Measurements from ENCODE around the gene IL17RD. TPM values are rescaled to one million over a fixed set of nuclear protein-coding genes. Genes with fewer than 3 reads are reported as not detected.
"Not testable (repeated sequence)": the region's sequence is repeated elsewhere in the genome, so short reads cannot be mapped to it uniquely, and the experiment has no call there.

Gene IL17RD
- polyA plus RNA-seq, 1 donor, result 66.6 TPM

DNA sequence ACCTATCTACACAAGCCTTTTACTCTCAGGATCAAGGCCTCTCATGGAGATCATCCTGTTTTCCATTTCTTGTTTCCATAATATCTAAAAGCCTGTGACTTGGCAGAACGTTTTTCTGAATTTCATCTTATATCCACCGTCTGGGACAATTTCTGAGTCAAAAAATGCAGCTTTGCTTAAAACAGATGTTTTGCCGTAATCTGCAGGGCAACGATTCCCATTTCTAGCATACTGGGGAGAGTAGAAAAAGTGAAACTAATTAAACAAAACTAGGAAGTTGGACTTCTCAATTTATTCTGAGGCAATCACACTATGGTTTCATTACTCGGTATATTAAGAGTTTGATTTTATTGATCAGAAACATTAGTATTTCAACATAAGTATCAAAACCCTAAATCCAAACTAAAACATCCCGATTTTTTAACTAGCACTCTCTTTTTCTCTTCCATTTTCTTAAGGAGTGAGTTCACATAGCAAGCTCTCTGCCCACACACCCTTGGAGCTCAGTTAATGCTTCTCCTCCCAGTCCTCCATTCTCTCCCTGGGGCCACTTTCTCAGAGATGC lies 71.1 kb downstream of the IL17RD start:
- no peak for DNase-seq

DNA sequence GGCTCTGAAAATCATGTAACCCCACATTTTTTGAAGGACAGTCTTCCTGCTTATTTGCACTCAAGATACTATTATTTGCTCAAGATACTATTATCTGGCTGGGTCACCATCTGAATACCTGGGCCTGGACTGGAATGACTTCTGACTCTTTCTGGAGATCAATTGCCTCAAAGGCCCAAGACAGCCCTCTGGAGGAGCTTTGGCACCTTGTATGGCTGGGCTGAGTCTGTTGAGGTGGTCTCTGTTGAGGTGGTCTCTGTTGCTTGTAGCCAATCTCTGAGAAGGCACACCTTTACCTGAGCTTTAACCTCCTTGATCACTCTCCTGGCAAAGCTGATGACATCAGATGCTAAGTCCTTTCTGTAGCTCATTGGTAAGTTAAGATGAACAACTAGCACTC lies 71.7 kb downstream of the IL17RD start:
- no peak for DNase-seq

- no peak for DNase-seq
Measured at GRCh38 chr3:57091521-57092273, 73.5 kb downstream of the IL17RD start.

DNA sequence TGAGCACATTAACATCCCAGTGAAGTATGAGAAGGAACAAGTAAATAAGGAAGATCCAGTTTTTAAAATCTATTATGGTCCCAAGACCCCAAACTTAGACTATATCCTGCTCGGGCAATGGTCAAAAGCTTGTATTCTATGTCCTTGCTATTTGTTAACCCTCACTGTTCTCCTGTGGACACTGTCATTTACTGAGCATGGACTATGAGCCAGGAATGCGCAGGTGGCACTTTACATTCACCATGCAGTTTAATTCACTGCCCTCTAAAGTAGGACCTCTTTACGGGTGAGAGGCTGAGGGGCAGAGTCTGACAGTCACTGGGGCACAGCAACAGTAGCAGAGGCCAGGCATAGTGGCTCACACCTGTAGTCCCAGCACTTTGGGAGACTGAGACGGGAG lies 76.1 kb downstream of the IL17RD start:
- no peak for DNase-seq

DNA sequence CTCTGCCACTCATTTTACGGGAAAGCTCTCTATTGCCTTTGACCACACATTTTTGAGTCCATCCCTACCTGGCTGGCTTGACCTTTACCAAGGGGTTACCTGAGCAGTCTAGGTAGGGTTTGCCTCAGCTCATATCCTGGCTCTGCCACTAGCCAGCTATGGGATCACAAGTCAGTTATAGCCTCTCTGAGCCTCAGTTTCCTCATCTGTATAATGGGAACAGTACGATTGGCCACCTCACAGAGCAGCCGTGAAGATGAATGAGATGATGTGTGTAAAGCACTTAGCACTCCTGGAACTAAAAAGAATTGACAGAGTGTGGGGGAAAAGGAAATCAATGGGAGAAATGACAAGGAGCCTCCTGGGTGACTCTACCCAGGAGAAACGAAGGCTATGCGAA lies 76.7 kb downstream of the IL17RD start:
- no peak for DNase-seq

DNA sequence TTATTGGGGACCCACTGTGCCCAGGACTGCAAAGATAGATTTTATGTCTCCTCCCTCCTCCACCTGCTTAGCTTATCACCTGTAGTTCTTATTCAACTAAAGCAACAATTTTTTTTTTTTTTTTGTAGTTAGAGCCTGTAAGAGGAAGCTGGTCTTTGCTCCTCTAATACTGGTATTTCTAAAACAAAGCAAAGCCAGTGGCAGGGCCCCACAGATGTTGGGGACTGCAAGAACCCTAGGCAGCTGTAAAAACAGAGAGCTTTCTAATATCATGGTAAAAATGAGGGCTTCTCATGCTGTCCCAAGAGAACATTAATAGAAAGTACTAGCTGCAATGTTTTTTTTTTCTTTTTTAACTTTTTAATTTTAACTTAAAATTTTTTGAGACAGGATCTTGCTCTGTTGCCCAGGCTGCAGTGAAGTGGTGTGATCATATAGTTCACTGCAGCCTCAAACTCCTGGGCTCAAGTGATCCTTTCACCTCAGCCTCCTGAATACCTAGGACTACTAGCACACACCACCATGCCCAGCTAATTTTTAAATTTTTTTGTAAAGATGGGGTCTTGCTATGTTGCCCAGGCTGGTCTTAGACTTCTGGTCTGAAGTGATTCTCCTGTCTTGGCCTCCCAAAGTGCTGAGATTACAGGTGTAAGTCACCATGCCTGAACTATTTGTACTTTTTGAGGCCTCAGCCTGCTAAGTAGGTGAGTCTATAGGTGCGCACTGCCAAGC lies 77.6 kb downstream of the IL17RD start:
- DNase-seq, result no peak

DNA sequence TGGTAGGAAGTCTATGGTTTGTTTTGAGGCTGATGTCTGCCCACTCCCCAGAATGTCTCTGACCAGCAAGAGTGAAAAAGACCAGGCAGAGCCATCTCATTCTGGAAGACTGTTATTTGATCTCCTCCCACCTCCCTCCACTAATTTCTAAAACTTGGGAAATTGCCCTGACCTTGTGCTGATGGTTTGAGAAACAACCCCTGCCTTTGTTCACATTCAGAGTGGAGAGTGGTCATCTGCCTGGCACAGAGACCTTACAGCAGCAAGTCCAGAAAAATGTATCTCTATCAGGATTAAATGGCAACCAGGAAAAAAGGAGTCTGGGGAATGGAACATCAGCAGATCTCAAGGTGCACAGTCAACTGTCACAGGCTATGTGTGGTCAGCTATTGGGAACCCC lies 79.0 kb downstream of the IL17RD start:
- DNase-seq, result no peak

GRCh38 chr3:57085211-57085610 lies 79.9 kb downstream of the IL17RD start:
- DNase-seq, result no peak

- DNase-seq, result not testable (repeated sequence)
Measured at GRCh38 chr3:57083266-57083995, 81.7 kb downstream of the IL17RD start.

GRCh38 chr3:57082481-57082880 lies 82.7 kb downstream of the IL17RD start:
- DNase-seq, result no peak

- DNase-seq, result no peak
Measured at GRCh38 chr3:57081173-57081572, 84.0 kb downstream of the IL17RD start.

DNA sequence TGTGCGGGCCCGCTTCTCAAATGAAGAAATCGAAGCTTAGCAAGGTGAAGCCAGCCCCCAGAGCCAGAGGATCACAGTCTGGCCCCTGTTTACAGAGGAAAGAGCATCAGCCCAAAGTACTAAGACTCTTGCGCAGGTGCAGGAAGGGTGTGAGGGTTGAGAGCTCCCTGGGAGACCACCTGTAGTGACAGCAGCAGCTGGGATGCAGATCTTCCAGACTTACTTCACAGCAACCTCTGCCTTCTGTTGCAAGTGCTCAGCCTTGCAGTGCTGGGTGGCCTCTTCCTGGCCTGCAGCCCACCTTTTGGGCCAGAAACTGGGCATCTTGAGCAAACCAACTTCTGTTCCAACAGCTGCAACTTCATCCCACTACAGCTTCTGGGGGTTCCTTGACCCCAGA lies 85.0 kb downstream of the IL17RD start:
- DNase-seq, result no peak

DNA sequence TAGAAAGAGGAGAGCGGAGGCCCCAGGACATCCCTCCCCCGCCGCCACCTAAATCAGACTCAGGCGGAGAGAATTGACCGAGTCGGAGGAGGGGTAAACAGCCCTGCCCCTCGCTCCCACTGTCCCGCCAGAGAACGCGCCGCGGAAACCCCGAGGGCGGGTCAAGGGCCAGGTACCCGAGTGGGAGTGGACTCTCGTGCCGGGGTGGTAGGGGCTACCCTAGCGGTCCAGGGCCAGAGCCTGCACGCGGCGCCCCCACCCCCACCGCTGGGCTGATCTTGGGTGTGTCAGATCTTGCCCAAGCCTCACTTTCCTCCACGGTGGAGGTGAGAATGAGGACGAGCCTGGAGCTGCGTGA lies 85.7 kb downstream of the IL17RD start:
- DNase-seq, result no peak

DNA sequence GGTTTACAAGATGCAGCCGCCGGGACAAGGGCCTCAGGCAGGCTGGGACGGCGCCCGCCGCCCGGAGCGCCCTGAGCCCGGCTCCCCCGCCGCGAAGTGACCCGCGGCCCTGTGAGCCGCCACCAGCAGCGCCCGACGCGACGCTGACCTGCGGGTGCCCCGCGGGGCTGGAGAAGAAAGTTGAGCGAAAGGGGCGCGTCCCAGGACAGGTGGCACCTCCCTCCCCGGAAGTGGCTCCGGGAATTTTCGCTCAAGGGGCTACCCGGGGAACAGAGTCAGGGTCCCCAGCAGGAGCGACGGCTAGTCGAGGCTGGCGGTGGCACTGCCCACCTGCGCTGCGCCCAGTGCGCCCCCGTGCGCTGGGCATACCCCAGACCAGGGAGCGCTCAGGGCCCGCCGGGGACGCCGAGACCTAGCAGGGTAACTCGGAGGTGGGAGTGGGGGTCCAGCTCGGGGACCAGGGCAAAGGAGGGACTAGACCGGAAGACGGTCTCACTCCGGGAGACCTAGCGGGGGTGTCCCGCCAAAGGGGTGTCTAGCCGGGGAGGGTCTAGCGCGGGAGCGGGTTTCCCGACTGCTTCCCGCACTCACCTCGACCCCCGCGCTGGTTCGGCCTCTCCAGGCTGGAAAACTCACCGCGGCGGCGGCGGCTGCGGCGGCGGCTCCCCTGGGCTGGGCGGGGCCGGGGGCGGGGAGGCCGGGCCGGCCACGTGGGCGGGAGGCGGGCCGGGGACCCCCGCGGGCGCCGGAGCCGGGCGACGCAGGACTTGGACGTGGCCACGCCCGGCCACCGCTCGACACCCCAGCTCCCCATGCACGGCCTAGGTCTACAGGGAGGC lies 86.3 kb downstream of the IL17RD start:
- DNase-seq, result no peak

- DNase-seq, result no peak
Measured at GRCh38 chr3:57078344-57078634, 86.9 kb downstream of the IL17RD start.

DNA sequence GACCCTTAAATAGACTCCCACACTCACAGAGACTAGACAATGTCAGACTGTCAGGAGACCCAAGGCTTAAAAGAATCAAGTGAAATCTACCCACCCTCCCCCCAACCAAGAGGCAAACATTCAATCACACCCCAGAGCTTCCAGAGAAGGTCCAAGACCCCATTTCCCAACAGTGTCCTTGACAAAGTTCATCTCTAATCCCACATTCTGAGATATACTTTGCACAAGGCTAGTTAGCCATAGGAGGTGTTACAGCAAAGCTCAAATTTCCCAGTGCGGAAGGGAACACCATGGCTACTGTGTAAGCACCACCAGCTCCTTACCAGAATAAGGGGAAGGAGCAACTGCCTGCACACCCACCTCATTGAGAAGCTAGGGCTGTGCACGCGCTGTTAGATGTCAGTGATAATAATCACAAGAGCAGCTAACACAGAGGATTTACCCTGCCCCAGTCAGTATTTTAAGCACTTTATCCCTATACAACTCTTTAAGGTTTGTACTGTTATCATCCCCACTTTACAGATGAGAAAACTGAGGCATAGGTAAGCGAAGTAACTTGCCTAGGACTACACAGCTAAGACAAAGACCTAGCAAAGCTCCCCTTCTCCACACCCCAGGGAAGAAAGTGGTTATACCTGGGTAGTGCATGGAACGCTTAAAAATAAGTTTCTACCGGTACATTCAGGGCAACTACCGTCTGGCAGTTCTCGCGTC lies 87.4 kb downstream of the IL17RD start:
- no peak for DNase-seq

GRCh38 chr3:57076422-57076951 lies 88.7 kb downstream of the IL17RD start:
- no peak for DNase-seq

GRCh38 chr3:57074135-57074534 lies 91.0 kb downstream of the IL17RD start:
- DNase-seq, result no peak

DNA sequence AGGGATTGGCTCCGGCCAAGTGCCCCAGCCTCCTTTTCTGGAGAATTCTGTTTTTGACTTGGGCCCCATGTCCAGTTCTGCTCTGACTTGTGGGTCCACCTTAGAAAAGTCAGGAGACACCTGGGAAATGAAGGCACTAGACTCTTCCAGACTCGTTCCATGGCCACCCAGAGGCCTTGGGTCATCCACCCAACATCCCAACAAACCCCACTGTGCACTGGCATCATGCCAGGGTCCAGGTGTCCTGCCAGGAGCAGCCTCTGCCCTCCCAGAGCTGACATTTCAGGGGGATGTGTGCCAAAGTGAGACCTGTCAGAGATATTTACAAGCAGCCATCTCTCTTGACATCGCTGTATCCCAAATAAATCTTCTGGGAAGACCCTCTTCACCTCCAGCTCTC lies 91.5 kb downstream of the IL17RD start:
- no peak for DNase-seq

DNA sequence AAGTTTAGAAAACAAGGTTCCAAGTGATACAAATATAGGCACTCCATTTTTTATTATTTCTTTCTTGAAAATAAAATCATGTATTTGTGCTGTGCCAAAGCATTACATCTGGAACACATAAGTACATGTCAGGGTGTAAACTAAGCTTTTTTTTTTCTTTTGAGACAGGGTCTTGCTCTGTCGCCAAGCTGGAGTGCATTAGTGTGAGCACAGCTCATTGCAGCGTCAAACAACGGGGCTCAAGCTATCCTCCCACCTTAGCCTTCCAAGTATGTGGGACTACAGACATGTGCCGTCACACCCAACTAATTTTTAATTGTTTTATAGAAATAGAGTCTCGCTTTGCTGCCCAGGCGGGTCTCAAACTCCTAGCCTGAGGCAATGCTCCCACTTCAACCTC lies 95.7 kb downstream of the IL17RD start:
- DNase-seq, result peak; percentile 47

GRCh38 chr3:57068437-57069089 lies 96.6 kb downstream of the IL17RD start:
- DNase-seq, result no peak
